ENCODE results near the gene PIEZO2. TPM values are rescaled to one million over a fixed set of nuclear protein-coding genes. Genes with fewer than 3 reads are reported as not detected.

PIEZO2 gene
- total RNA-seq, 4 donors from 2014 or later = 2.7 to 11.7 (median 4.0) TPM

- ATAC-seq (ENCODE audit: low FRiP score) = no peak
- DNase-seq (ENCODE audit: low spot score) = no peak
- TF ChIP-seq CTCF (IDR thresholded peaks at IDR 0.05) = no peak
Observed at GRCh38 chr18:10820681-10821080, 328.7 kb downstream of the PIEZO2 start.

GRCh38 chr18:10814336-10814735 is 335.0 kb downstream of the PIEZO2 start:
- DNase-seq (ENCODE audit: low spot score) (no peak), ATAC-seq (ENCODE audit: low FRiP score) (no peak)
- TF ChIP-seq CTCF (IDR thresholded peaks at IDR 0.05) = no peak

GRCh38 chr18:10805587-10806118 is 343.7 kb downstream of the PIEZO2 start:
- DNase-seq (ENCODE audit: low spot score) = no peak
- TF ChIP-seq CTCF (IDR thresholded peaks at IDR 0.05) = no peak
- no peak for ATAC-seq (ENCODE audit: low FRiP score)

GRCh38 chr18:10804126-10804525 is 345.2 kb downstream of the PIEZO2 start:
- TF ChIP-seq CTCF (IDR thresholded peaks at IDR 0.05) = no peak
- ATAC-seq (ENCODE audit: low FRiP score) = no peak
- no peak for DNase-seq (ENCODE audit: low spot score)

GRCh38 chr18:10798727-10799550 is 350.4 kb downstream of the PIEZO2 start:
- ATAC-seq (ENCODE audit: low FRiP score) = peak; percentile 90

GRCh38 chr18:10797896-10798295 is 351.5 kb downstream of the PIEZO2 start:
- ATAC-seq (ENCODE audit: low FRiP score) = peak; percentile 19
- no peak for TF ChIP-seq CTCF (IDR thresholded peaks at IDR 0.05)
- no peak for DNase-seq (ENCODE audit: low spot score)

More at GRCh38 chr18:10798727-10799550, 350.4 kb downstream of the PIEZO2 start:
- no peak for TF ChIP-seq CTCF (IDR thresholded peaks at IDR 0.05)
- no peak for DNase-seq (ENCODE audit: low spot score)

GRCh38 chr18:10794771-10795170 is 354.6 kb downstream of the PIEZO2 start:
- DNase-seq (ENCODE audit: low spot score) = no peak
- TF ChIP-seq CTCF (IDR thresholded peaks at IDR 0.05) = no peak
- no peak for ATAC-seq (ENCODE audit: low FRiP score)
